ENCODE measurements around the gene CLPSL1.

DNA sequence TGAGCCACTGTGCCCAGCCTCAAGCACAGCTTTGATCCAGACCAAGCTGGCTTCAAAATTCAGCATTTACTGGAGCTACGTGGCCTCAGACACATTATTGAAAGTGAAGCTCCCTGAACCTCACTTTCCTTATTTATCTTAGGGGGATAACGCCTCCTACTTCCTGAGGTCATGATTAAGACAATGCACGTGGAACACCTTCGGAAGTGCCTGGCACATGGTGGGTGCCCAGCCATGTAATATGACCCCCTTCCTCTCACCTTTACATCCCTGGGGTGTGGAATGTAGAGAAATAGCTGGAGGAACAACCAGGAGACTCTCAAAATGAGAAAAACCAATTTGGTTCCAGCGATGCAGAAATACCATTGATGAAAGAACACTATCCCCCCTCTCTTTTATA is 17.9 kb downstream of the CLPSL1 start:
- TF ChIP-seq, protein P1, sequence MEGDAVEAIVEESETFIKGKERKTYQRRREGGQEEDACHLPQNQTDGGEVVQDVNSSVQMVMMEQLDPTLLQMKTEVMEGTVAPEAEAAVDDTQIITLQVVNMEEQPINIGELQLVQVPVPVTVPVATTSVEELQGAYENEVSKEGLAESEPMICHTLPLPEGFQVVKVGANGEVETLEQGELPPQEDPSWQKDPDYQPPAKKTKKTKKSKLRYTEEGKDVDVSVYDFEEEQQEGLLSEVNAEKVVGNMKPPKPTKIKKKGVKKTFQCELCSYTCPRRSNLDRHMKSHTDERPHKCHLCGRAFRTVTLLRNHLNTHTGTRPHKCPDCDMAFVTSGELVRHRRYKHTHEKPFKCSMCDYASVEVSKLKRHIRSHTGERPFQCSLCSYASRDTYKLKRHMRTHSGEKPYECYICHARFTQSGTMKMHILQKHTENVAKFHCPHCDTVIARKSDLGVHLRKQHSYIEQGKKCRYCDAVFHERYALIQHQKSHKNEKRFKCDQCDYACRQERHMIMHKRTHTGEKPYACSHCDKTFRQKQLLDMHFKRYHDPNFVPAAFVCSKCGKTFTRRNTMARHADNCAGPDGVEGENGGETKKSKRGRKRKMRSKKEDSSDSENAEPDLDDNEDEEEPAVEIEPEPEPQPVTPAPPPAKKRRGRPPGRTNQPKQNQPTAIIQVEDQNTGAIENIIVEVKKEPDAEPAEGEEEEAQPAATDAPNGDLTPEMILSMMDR (IDR thresholded peaks at IDR 0.05): no peak
- no peak for TF ChIP-seq POLR2AphosphoS5 (IDR thresholded peaks at IDR 0.05)
- no peak for TF ChIP-seq POLR2A (IDR thresholded peaks at IDR 0.05)

All from sigmoid colon (tissue), 4 donors.